GM18951 (cell line): Measurements from ENCODE around the gene BTC.

ENCODE experiments used
- POLR2A ChIP-seq: IDR thresholded peaks from 4 replicates; pipeline ENCODE4 v1.6.1; 2011; ENCODE audit warnings: mild to moderate bottlenecking; ENCODE audit not compliant: insufficient read length, insufficient read depth; ENCODE audit errors: extremely low read depth
- in situ Hi-C: fragments of 300-500 bp; cut with MboI; formaldehyde crosslinking; loops from one replicate; pipeline ENCODE4 v1.12.0; 2022; ENCODE audit warnings: low sequenced_read_pairs, mixed read lengths, inconsistent platforms; ENCODE audit not compliant: unreplicated experiment

Gene BTC

GRCh38 chr4:74789518-74789917 lies 4.8 kb downstream of the BTC start:
- no peak for TF ChIP-seq POLR2A
- in situ Hi-C loops = no loop called here

- TF ChIP-seq POLR2A = no peak
- in situ Hi-C loops = no loop called here
Observed at GRCh38 chr4:74777531-74777930, 16.8 kb downstream of the BTC start.

GRCh38 chr4:74772783-74773182 lies 21.5 kb downstream of the BTC start:
- TF ChIP-seq POLR2A = no peak
- in situ Hi-C loops = no loop called here

GRCh38 chr4:74772106-74772505 lies 22.2 kb downstream of the BTC start:
- TF ChIP-seq POLR2A = no peak
- in situ Hi-C loops = no loop called here

GRCh38 chr4:74770226-74770910 lies 24.0 kb downstream of the BTC start:
- TF ChIP-seq POLR2A = no peak
- in situ Hi-C loops = no loop called here

GRCh38 chr4:74768857-74769525 lies 25.3 kb downstream of the BTC start:
- TF ChIP-seq POLR2A = no peak
- in situ Hi-C loops = no loop called here

- TF ChIP-seq POLR2A = no peak
- in situ Hi-C loops = no loop called here
Observed at GRCh38 chr4:74764119-74764518, 30.2 kb downstream of the BTC start.

- TF ChIP-seq POLR2A = no peak
- in situ Hi-C loops = no loop called here
Observed at GRCh38 chr4:74758551-74759145, 35.7 kb downstream of the BTC start.

GRCh38 chr4:74757136-74757535 lies 37.2 kb downstream of the BTC start:
- in situ Hi-C loops = no loop called here
- no peak for TF ChIP-seq POLR2A

- in situ Hi-C loops = no loop called here
- no peak for TF ChIP-seq POLR2A
Observed at GRCh38 chr4:74755486-74755885, 38.8 kb downstream of the BTC start.

GRCh38 chr4:74754218-74754617 lies 40.1 kb downstream of the BTC start:
- in situ Hi-C loops = no loop called here
- TF ChIP-seq POLR2A = no peak

- in situ Hi-C loops = no loop called here
- no peak for TF ChIP-seq POLR2A
Observed at GRCh38 chr4:74752798-74753197, 41.5 kb downstream of the BTC start.

GRCh38 chr4:74751856-74752255 lies 42.5 kb downstream of the BTC start:
- in situ Hi-C loops = no loop called here
- no peak for TF ChIP-seq POLR2A

- in situ Hi-C loops = no loop called here
- no peak for TF ChIP-seq POLR2A
Observed at GRCh38 chr4:74751247-74751646, 43.1 kb downstream of the BTC start.
